IMR-90 (cell line): Measurements from ENCODE around the gene PDRG1. TPM values are rescaled to one million over a fixed set of nuclear protein-coding genes. Genes with fewer than 3 reads are reported as not detected.

Experiments used
- ATAC-seq: fragments of 200-7000 bp; cut with Tn5 transposase; 2 replicates; pipeline ENCODE4 v1.9.1; 2020; ENCODE audit warnings: low read depth, mild to moderate bottlenecking, moderate library complexity
- BruUV-seq: library from RNA; stranded (reverse); fragments of 400-500 nt; replicated peaks from 2 replicates; lab custom pipeline; 2021; lab: Mats Ljungman, UMichigan
- CTCF ChIA-PET: fragments of 300-600 bp; formaldehyde crosslinking; extraction: SDS; loops from one replicate; lab custom pipeline; 2021; ENCODE audit warnings: antibody characterized with exemption; lab: Yijun Ruan, JAX
- POLR2A ChIA-PET: fragments of 300-600 bp; sonication (Branson Sonifier 250); formaldehyde crosslinking; loops from one replicate; lab custom pipeline; 2022; ENCODE audit warnings: antibody characterized with exemption; ENCODE audit not compliant: unreplicated experiment; lab: Charles Lee
- DNase-seq: peaks from one replicate; pipeline ENCODE4 v3.0.0; 2013
- H2AFZ ChIP-seq: replicated peaks from 2 replicates; pipeline ENCODE3; 2013; ENCODE audit warnings: low read length, mild to moderate bottlenecking; ENCODE audit not compliant: poor library complexity
- H2AK5ac ChIP-seq: 2 replicates; pipeline ENCODE4 v1.6.1; 2013; ENCODE audit warnings: low read depth, low read length, inconsistent platforms
- H2AK9ac ChIP-seq: replicated peaks from 2 replicates; pipeline ENCODE3; 2013; ENCODE audit warnings: mild to moderate bottlenecking, low read depth, low read length, moderate library complexity; ENCODE audit not compliant: poor library complexity
- H2BK120ac ChIP-seq: 2 replicates; pipeline ENCODE4 v1.6.1; 2013; ENCODE audit warnings: low read depth, low read length, inconsistent platforms
- H2BK15ac ChIP-seq: 3 replicates; pipeline ENCODE4 v1.6.1; 2013; ENCODE audit warnings: low read depth, low read length, inconsistent platforms
- H2BK20ac ChIP-seq: 2 replicates; pipeline ENCODE4 v1.6.1; 2013; ENCODE audit warnings: low read depth, mild to moderate bottlenecking, inconsistent platforms, low read length, moderate library complexity
- H2BK5ac ChIP-seq: 2 replicates; pipeline ENCODE4 v1.6.1; 2013; ENCODE audit warnings: mild to moderate bottlenecking, low read depth, low read length, inconsistent platforms; ENCODE audit not compliant: poor library complexity, severe bottlenecking
- H3K14ac ChIP-seq: replicated peaks from 2 replicates; pipeline ENCODE4 v1.6.1; 2013; ENCODE audit warnings: low read depth, low read length, inconsistent platforms
- H3K18ac ChIP-seq: 2 replicates; pipeline ENCODE4 v1.6.1; 2013; ENCODE audit warnings: low read depth, low read length, control low read depth
- H3K23ac ChIP-seq: 2 replicates; pipeline ENCODE4 v1.6.1; 2013; ENCODE audit warnings: low read depth, low read length, inconsistent platforms
- H3K27ac ChIP-seq: 2 replicates; pipeline ENCODE4 v1.5.1; 2013; ENCODE audit warnings: mild to moderate bottlenecking, control low read depth, low read length; ENCODE audit not compliant: insufficient read depth
- H3K27me3 ChIP-seq: 2 replicates; pipeline ENCODE4 v1.6.1; 2013; ENCODE audit warnings: low read length; ENCODE audit not compliant: control insufficient read depth, insufficient read depth
- H3K36me3 ChIP-seq: 2 replicates; pipeline ENCODE4 v1.6.1; 2013; ENCODE audit warnings: low read length, mixed read lengths; ENCODE audit not compliant: control insufficient read depth, insufficient read depth
- H3K4ac ChIP-seq: 2 replicates; pipeline ENCODE4 v1.6.1; 2013; ENCODE audit warnings: low read depth, low read length, inconsistent platforms
- H3K4me1 ChIP-seq: 2 replicates; pipeline ENCODE4 v1.6.1; 2013; ENCODE audit warnings: low read length, mixed read lengths; ENCODE audit not compliant: control insufficient read depth, insufficient read depth
- H3K4me2 ChIP-seq: 2 replicates; pipeline ENCODE4 v1.6.1; 2013; ENCODE audit warnings: low read depth, mild to moderate bottlenecking, control low read depth, low read length, moderate library complexity
- H3K4me3 ChIP-seq: 2 replicates; pipeline ENCODE4 v1.5.1; 2013; ENCODE audit warnings: low read depth, mild to moderate bottlenecking, control low read depth, low read length, moderate library complexity; ENCODE audit not compliant: insufficient read depth
- H3K56ac ChIP-seq: 2 replicates; pipeline ENCODE4 v1.6.1; 2013; ENCODE audit warnings: low read length, inconsistent platforms; ENCODE audit not compliant: insufficient read depth; ENCODE audit errors: extremely low read depth
- H3K79me1 ChIP-seq, 2 experiments: 2 replicates each; pipeline ENCODE4 v1.6.1; 2013; ENCODE audit warnings: low read length in 2 of 2, inconsistent platforms in 1 of 2, low read depth in 1 of 2
- H3K9ac ChIP-seq: 2 replicates; pipeline ENCODE4 v1.6.1; 2013; ENCODE audit warnings: low read depth, low read length, control low read depth
- H3K9me1 ChIP-seq: 2 replicates; pipeline ENCODE4 v1.6.1; 2013; ENCODE audit warnings: low read length, inconsistent platforms; ENCODE audit not compliant: insufficient read depth
- H3K9me3 ChIP-seq: 2 replicates; pipeline ENCODE4 v1.6.1; 2013; ENCODE audit warnings: low read length; ENCODE audit not compliant: control insufficient read depth, insufficient read depth
- H4K20me1 ChIP-seq: 2 replicates; pipeline ENCODE4 v1.6.1; 2013; ENCODE audit warnings: low read length, inconsistent platforms; ENCODE audit not compliant: insufficient read depth
- H4K5ac ChIP-seq: 2 replicates; pipeline ENCODE4 v1.6.1; 2013; ENCODE audit warnings: mild to moderate bottlenecking, low read depth, low read length, control low read depth
- H4K8ac ChIP-seq, 2 experiments: 2 replicates each; pipeline ENCODE4 v1.6.1; 2013; ENCODE audit warnings: low read depth in 2 of 2, low read length in 2 of 2, control low read depth in 1 of 2, inconsistent platforms in 1 of 2
- H4K91ac ChIP-seq: 2 replicates; pipeline ENCODE4 v1.6.1; 2013; ENCODE audit warnings: low read depth, low read length, inconsistent platforms; ENCODE audit not compliant: insufficient read depth
- POLR2A ChIP-seq: IDR thresholded peaks from 2 replicates; pipeline ENCODE4 v1.6.1; 2012; ENCODE audit warnings: mild to moderate bottlenecking, low read depth, low read length
- WGBS, 2 experiments: methylation state at CpG; one replicate each; pipeline versions ENCODE4 v1.1.5 to v1.1.7; 2013; ENCODE audit warnings: missing lambda C conversion rate in 2 of 2; ENCODE audit not compliant: insufficient read length in 1 of 2; ENCODE audit errors: extremely low coverage in 2 of 2; 5-methylcytosine and 5-hydroxymethylcytosine counted together
- dilution Hi-C: fragments of 300-500 bp; cut with HindIII; formaldehyde crosslinking; loops from one replicate; pipeline ENCODE4 v1.14.3; 2018; ENCODE audit warnings: low sequenced_read_pairs; ENCODE audit not compliant: unreplicated experiment
- in situ Hi-C: fragments of 300-500 bp; cut with MboI; formaldehyde crosslinking; loops from 3 replicates; pipeline ENCODE4 v1.14.3; 2019; ENCODE audit warnings: low sequenced_read_pairs, inconsistent platforms, mixed read lengths
- intact Hi-C: fragments of 100-400 bp; cut with micrococcal nuclease; formaldehyde crosslinking; loops from 2 replicates; pipeline ENCODE4 v1.10.0; 2022
- polyA plus RNA-seq, 3 experiments: library from polyadenylated mRNA; depleted of rRNA; stranded (reverse); fragments of >200 nt; gene quantifications; 2 replicates each; pipeline ENCODE4 v1.2.3, GENCODE V29; 2012; ENCODE audit warnings: low replicate concordance in 1 of 3
- total RNA-seq: library from RNA; depleted of rRNA; stranded (reverse); fragments of >200 nt; gene quantifications from 2 replicates; pipeline ENCODE4 v1.2.3, GENCODE V29; 2012

Gene PDRG1
- total and polyA plus RNA-seq, 2 of the 4 experiments (the other 2 are of a cell fraction) = 5.0 to 15.7 TPM

DNA sequence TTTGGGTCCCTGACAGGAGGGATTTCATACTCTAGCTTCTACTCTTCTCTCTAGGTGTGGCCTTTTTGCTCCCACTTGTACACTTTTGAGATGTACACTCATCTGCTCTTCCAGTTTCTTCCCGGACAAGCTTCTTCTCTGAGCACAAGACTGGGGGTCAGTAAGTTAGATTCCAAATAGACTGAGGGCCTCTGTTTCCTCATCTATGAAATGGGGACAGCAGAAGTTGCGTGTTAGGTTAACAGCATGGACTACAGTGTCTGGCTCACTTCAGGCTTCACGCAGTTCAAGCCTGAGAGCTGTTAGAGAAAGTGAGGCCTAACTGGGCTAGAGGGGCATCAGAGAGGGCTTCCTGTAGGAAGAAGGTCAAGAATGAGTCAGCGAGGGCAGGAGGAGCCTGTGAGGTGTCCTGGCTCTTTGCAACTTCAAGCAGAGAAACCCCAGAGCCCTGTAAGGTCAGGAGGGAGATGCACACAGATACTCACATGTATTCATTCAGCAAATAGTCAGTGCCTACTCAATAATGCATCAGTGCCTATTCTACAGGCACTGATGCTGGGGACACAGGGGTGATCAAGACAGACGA lies 36.7 kb upstream of the PDRG1 start:
- no peak for TF ChIP-seq POLR2A
- Histone ChIP-seq H4K91ac (no peak overlapping the region), H2BK20ac (no peak overlapping the region), H3K79me1 (no peaks in the 10 kb centered on the region), H4K20me1 (no peaks in the 10 kb centered on the region), H4K5ac (no peak overlapping the region), H3K4ac (no peak overlapping the region), H3K27me3 (peaks cover 38% of the 10 kb centered on the region), H3K4me3 (no peak overlapping the region), H3K4me2 (no peak overlapping the region), H3K56ac (no peak overlapping the region), H3K23ac (no peak overlapping the region), H2BK15ac (no peak overlapping the region), H2BK120ac (no peak overlapping the region), H2AK5ac (no peak overlapping the region), H3K4me1 (no peaks in the 10 kb centered on the region), H2AFZ (no peak overlapping the region), H3K14ac (no peak overlapping the region), H2AK9ac (no peak overlapping the region), H3K9ac (no peak overlapping the region), H3K18ac (no peak overlapping the region), H3K9me3 (no peaks in the 10 kb centered on the region), H4K8ac (no peak overlapping the region), H2BK5ac (no peak overlapping the region), H3K27ac (no peak overlapping the region), H3K36me3 (no peaks in the 10 kb centered on the region), H3K9me1 (no peaks in the 10 kb centered on the region; the same call in 1 of the 2 replicates)
- no CpG with 5 or more reads among the region's 5 CpGs for whole genome bisulfite sequencing, 2 experiments
- ATAC-seq = no peak
- no peak for DNase-seq
- intact Hi-C loops (no loop called here), in situ Hi-C loops (no loop called here), dilution Hi-C loops (no loop called here)
- BruUV-seq = no TSS peak
- CTCF ChIA-PET = no interaction called here
- POLR2A ChIA-PET = no interaction called here
